Activated naive CD8-positive, alpha-beta T cell treated with anti-CD3 and anti-CD28 coated beads for 36 hours (primary cell): ENCODE measurements around the gene SPP2. TPM values are rescaled to one million over a fixed set of nuclear protein-coding genes. Genes with fewer than 3 reads are reported as not detected.

Experiments
- DNase-seq: peaks from one replicate; pipeline ENCODE4 v3.0.0; 2021
- H3K27ac Mint-ChIP-seq: one replicate; pipeline ENCODE4 v1.8.0; 2022; ENCODE audit warnings: mild to moderate bottlenecking, moderate library complexity, mixed read lengths
- H3K27me3 Mint-ChIP-seq: one replicate; pipeline ENCODE4 v1.8.0; 2022; ENCODE audit warnings: mild to moderate bottlenecking, mixed read lengths
- H3K36me3 Mint-ChIP-seq: one replicate; pipeline ENCODE4 v1.8.0; 2021; ENCODE audit warnings: mild to moderate bottlenecking, mixed read lengths
- H3K4me1 Mint-ChIP-seq: one replicate; pipeline ENCODE4 v1.8.0; 2021; ENCODE audit warnings: mixed read lengths
- H3K4me3 Mint-ChIP-seq: one replicate; pipeline ENCODE4 v1.8.0; 2022; ENCODE audit warnings: mild to moderate bottlenecking, moderate library complexity, mixed read lengths
- H3K9me3 Mint-ChIP-seq: one replicate; pipeline ENCODE4 v1.8.0; 2022; ENCODE audit warnings: mixed read lengths
- total RNA-seq, 2 experiments: library from RNA; stranded (reverse); gene quantifications; one replicate each; pipeline ENCODE4 v1.2.3, GENCODE V29; 2021

SPP2 gene
- total RNA-seq, 2 experiments from 2014 or later: not detected

DNA sequence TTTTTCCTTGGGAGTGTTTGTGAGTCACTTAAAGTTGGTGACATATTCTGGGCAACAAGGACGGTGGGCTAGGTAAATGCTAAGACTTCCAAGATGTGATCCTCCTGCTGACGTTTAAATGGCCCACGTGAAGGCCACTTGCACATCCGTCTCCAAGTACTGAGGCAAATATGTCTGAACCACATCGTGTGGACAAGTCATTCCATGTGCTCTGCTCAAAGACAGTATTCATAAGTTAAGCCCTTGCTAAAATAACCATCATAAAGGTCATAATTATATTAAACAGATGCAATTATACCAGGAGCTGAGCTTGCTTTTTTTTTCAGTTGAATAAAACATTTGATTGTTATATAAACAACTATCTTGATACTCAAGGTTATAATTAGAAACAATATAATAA lies 44.8 kb downstream of the SPP2 start:
- Mint-ChIP-seq H3K27ac (no peak overlapping the region), H3K4me3 (no peak overlapping the region), H3K36me3 (no peaks in the 10 kb centered on the region), H3K9me3 (no peaks in the 10 kb centered on the region), H3K27me3 (no peaks in the 10 kb centered on the region), H3K4me1 (peaks cover 9% of the 10 kb centered on the region)
- DNase-seq: no peak

GRCh38 chr2:234096164-234096563 lies 45.7 kb downstream of the SPP2 start:
- no peaks in the 10 kb centered on the region for H3K27me3 Mint-ChIP-seq
- no peaks in the 10 kb centered on the region for H3K9me3 Mint-ChIP-seq
- no peak overlapping the region for H3K27ac Mint-ChIP-seq
- no peak for DNase-seq
- H3K4me3 Mint-ChIP-seq: no peak overlapping the region
- H3K36me3 Mint-ChIP-seq: no peaks in the 10 kb centered on the region
- H3K4me1 Mint-ChIP-seq: peaks cover 13% of the 10 kb centered on the region

DNA sequence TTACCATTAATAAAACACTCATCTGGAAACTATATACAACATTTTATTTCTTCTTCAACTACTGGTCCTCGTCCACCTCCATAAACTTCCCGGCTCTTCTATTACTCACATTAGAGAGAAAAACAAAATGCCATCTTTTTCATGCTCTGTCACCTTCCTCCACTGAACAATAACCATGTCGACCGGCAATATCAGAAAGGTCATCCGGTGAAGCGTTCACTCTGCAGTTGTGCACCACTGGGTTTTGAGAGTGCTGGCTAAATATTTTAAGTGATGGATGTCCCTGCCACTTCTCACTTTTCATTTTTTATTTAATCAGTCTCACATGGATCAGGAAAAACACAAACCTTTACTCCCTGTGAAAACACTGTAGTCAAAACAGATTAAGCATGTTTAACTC lies 48.2 kb downstream of the SPP2 start:
- Mint-ChIP-seq H3K36me3 (no peaks in the 10 kb centered on the region), H3K27ac (no peak overlapping the region), H3K4me3 (no peak overlapping the region), H3K9me3 (no peaks in the 10 kb centered on the region), H3K4me1 (peaks cover 18% of the 10 kb centered on the region), H3K27me3 (no peaks in the 10 kb centered on the region)
- DNase-seq: no peak

GRCh38 chr2:234099266-234099665 lies 48.8 kb downstream of the SPP2 start:
- no peak overlapping the region for H3K4me3 Mint-ChIP-seq
- no peaks in the 10 kb centered on the region for H3K27me3 Mint-ChIP-seq
- peaks cover 18% of the 10 kb centered on the region for H3K4me1 Mint-ChIP-seq
- no peak for DNase-seq
- H3K9me3 Mint-ChIP-seq: no peaks in the 10 kb centered on the region
- H3K27ac Mint-ChIP-seq: no peak overlapping the region
- no peaks in the 10 kb centered on the region for H3K36me3 Mint-ChIP-seq

DNA sequence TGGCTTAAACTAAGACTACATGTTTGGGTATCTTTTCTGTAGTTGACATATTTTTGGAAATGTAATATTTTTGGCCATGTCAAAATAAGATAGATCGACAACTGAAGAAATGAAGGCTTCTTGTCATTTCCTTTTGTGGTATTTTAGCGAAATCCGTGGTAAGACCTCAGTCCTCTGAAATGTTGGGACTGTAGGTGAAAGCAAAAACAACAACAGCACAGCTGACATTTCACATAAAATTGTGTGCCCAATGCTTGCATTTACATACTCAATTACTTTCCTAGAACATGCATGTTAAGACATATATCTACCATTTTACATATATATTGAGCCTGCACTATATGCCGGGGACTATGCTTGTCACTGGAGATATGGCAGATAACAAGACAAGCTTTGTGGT lies 50.2 kb downstream of the SPP2 start:
- H3K36me3 Mint-ChIP-seq: no peaks in the 10 kb centered on the region
- H3K4me3 Mint-ChIP-seq: no peak overlapping the region
- DNase-seq: no peak
- H3K27ac Mint-ChIP-seq: no peak overlapping the region
- no peaks in the 10 kb centered on the region for H3K9me3 Mint-ChIP-seq
- peaks cover 18% of the 10 kb centered on the region for H3K4me1 Mint-ChIP-seq
- H3K27me3 Mint-ChIP-seq: no peaks in the 10 kb centered on the region

- no peak overlapping the region for H3K4me3 Mint-ChIP-seq
- H3K27me3 Mint-ChIP-seq: no peaks in the 10 kb centered on the region
- peaks cover 18% of the 10 kb centered on the region for H3K4me1 Mint-ChIP-seq
- H3K36me3 Mint-ChIP-seq: no peaks in the 10 kb centered on the region
- no peak overlapping the region for H3K27ac Mint-ChIP-seq
- no peak for DNase-seq
- H3K9me3 Mint-ChIP-seq: no peaks in the 10 kb centered on the region
Observed at GRCh38 chr2:234102112-234102511, 51.6 kb downstream of the SPP2 start.

GRCh38 chr2:234107861-234108260 lies 57.4 kb downstream of the SPP2 start:
- no peak overlapping the region for H3K27ac Mint-ChIP-seq
- no peak overlapping the region for H3K4me3 Mint-ChIP-seq
- no peaks in the 10 kb centered on the region for H3K9me3 Mint-ChIP-seq
- DNase-seq: no peak
- H3K36me3 Mint-ChIP-seq: no peaks in the 10 kb centered on the region
- no peaks in the 10 kb centered on the region for H3K27me3 Mint-ChIP-seq
- no peaks in the 10 kb centered on the region for H3K4me1 Mint-ChIP-seq

DNA sequence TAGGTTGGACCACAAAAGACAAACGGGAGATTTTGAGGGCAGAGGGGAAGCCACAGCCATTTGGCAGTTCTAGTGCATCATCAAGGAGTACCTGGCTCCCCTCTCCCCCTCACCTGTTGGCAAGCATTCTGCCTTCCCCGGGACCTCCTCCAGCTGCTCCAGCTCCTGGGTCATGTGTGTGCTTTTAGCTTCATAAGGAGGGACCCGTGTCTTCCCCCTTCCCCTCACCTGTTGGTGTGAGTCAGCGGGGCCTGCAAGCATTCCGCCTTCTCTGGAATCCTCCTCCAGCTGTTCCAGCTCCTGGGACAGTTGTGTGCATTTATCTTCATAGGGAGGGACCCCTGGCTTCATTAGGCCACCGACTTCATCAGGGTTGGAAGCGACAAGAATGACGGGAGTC lies 58.8 kb downstream of the SPP2 start:
- H3K4me1 Mint-ChIP-seq: no peaks in the 10 kb centered on the region
- H3K27me3 Mint-ChIP-seq: no peaks in the 10 kb centered on the region
- no peak for DNase-seq
- H3K27ac Mint-ChIP-seq: no peak overlapping the region
- no peaks in the 10 kb centered on the region for H3K36me3 Mint-ChIP-seq
- H3K9me3 Mint-ChIP-seq: no peaks in the 10 kb centered on the region
- H3K4me3 Mint-ChIP-seq: no peak overlapping the region

DNA sequence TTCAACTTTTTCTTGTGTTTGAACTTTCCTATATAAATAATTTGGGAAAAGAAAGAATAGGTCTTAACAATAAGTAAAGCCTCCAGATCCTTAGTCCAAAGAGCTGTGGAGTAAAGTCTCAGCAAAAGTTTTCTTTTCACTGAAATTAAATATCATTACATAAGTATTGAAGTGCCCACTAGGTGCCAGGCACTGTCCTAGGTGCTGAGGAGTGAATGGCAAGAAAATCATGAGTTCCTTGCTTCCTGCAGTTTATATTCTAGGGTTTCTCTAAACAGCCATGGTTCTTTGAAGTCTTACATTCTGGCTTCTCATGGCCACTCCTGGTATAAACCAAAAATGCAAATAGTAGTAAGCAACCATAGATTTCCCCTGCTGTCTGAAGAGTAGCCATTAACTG lies 59.7 kb downstream of the SPP2 start:
- H3K27me3 Mint-ChIP-seq: no peaks in the 10 kb centered on the region
- H3K36me3 Mint-ChIP-seq: no peaks in the 10 kb centered on the region
- H3K4me3 Mint-ChIP-seq: no peak overlapping the region
- H3K4me1 Mint-ChIP-seq: no peaks in the 10 kb centered on the region
- DNase-seq: no peak
- no peak overlapping the region for H3K27ac Mint-ChIP-seq
- H3K9me3 Mint-ChIP-seq: no peaks in the 10 kb centered on the region

DNA sequence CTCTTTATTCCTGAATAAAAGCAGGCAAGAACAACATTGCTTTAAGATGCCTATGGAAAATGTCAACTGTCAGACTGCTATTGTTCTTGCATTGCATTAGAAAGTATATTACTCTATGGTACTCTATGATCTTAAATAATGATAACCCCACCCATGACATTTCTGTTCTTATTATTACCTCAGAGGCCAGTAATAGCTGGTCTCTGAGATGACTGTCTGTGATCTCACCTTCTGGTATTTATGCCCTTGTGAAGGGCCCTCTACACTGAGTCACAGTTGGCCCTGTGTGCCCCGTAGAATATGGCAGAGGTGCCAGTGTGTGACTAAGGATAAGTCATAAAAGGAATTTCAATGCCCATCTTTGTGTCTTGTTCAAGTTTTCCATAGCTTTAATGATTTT lies 61.0 kb downstream of the SPP2 start:
- Mint-ChIP-seq H3K27me3 (no peaks in the 10 kb centered on the region), H3K4me1 (no peaks in the 10 kb centered on the region), H3K36me3 (no peaks in the 10 kb centered on the region), H3K27ac (no peak overlapping the region), H3K9me3 (no peaks in the 10 kb centered on the region), H3K4me3 (no peak overlapping the region)
- no peak for DNase-seq

DNA sequence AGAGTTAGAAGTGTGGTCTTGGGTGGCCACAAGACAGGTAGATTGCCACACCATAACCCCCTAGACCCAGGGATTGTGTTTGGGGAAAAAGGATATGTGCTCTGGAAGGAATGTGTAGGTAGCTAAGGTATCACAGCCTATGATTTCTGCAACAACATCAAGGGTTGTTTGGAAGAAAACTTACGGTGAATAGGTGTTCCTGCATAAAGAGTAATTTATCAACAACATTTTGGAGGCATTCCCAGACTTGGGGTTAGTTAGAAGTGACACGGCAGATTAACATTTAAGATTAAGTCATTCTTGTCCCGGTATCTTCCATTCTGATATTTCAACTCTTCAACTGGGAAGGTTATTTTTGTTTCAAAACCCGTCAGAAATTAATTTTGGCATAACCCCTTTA lies 65.5 kb downstream of the SPP2 start:
- Mint-ChIP-seq H3K4me3 (no peak overlapping the region), H3K36me3 (no peaks in the 10 kb centered on the region), H3K27me3 (no peaks in the 10 kb centered on the region), H3K9me3 (no peaks in the 10 kb centered on the region), H3K4me1 (no peaks in the 10 kb centered on the region), H3K27ac (no peak overlapping the region)
- no peak for DNase-seq

DNA sequence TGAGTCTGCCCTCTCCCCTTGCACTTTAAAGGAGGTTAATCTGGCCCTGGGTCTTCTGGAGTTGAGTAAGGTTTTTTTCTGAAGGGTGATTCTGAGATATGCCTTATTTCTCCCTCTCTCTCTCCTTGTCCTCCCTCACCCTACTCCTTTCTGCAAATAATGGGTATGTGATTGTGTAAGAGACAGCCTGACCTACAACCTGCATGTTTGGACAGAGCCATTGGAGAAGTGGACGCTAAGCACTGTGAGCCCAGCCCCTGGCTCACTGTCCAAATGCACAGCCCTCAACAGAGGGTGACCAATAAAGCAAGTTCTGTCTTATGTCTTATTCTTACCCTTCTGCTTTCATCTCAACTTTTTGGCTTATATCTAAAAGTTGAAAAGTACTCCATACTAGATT lies 71.5 kb downstream of the SPP2 start:
- Mint-ChIP-seq H3K27me3 (peaks cover 3% of the 10 kb centered on the region), H3K36me3 (no peaks in the 10 kb centered on the region), H3K27ac (no peak overlapping the region), H3K4me1 (no peaks in the 10 kb centered on the region), H3K9me3 (no peaks in the 10 kb centered on the region), H3K4me3 (no peak overlapping the region)
- no peak for DNase-seq

- Mint-ChIP-seq H3K4me1 (no peaks in the 10 kb centered on the region), H3K27ac (no peak overlapping the region), H3K36me3 (no peaks in the 10 kb centered on the region), H3K9me3 (no peaks in the 10 kb centered on the region), H3K4me3 (no peak overlapping the region), H3K27me3 (peaks cover 3% of the 10 kb centered on the region)
- DNase-seq: no peak
Observed at GRCh38 chr2:234125451-234126145, 75.1 kb downstream of the SPP2 start.

DNA sequence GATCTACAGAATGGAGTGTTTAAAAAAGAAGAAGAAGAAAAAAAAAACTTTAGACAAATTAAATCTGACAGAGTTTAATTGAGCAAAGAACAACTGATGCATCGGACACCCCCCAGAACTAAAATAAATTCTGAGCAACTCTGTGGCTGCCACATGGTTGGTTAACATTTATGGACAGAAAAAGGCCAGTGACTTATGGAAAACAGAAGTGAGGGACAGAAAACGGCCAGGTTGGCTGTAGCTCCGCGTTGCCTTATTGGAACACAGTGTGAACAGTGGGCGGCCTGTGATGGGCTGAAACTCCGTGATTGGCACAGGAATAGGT lies 75.6 kb downstream of the SPP2 start:
- Mint-ChIP-seq H3K27ac (no peak overlapping the region), H3K36me3 (no peaks in the 10 kb centered on the region), H3K4me1 (no peaks in the 10 kb centered on the region), H3K27me3 (peaks cover 3% of the 10 kb centered on the region), H3K9me3 (no peaks in the 10 kb centered on the region), H3K4me3 (no peak overlapping the region)
- DNase-seq: no peak
